ENCODE results near the gene CHI3L2. TPM values are rescaled to one million over a fixed set of nuclear protein-coding genes. Genes with fewer than 3 reads are reported as not detected.

The CHI3L2 gene
- polyA plus RNA-seq, 1 donor from 2014 or later = not detected

DNA sequence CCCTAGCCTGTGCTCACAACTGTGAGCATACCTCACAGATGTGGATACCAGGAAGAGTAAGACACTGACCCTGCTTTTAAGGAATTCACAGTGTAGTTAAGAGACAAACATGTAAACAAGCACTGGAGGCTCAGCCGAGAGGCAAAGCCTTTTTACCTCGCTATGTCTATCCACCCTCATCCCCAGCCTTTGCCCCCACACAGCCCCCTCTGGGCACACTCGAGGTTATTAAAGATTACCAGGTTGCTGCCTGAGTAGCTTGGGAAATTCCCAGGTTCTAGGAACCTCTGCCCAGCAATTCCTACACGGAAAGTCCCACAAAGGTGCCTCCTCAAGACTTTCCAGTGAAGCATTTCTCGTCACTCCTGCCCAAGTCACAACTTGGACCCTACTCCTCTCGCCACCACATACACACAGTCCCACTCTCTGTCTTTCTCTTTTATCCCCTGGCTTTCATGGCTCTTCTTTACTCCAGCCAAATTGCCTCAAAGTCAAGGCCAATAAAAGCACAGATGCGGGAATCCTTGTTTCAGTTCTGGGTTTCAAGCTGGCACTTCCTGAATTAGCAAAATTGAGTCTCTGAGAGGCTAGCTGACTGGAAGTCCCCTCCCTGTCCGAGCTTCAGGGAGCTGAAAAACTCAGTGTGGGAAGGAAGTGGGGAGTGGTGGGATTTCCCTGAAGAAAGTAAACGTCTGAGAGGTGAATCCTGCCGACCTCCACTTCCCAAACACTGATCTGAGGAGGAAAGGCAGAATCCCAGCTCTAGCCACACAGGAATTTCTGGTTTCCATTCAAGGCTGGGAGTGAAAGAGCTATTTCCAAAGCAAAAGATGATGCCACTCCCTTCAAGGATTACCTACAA lies 34.6 kb upstream of the CHI3L2 start:
- no peak overlapping the region for H3K4me3 ChIP-seq (ENCODE audit: low read length)
- no peak overlapping the region for H3K4me2 ChIP-seq (ENCODE audit: low read length)
- no peaks in the 10 kb centered on the region for H4K20me1 ChIP-seq (ENCODE audit: insufficient read depth)
- H3K9me2 ChIP-seq (ENCODE audit: insufficient read depth, low read length) = no peaks in the 10 kb centered on the region
- no peak overlapping the region for H2AFZ ChIP-seq (ENCODE audit: low read depth, low read length)
- H3K9me3 ChIP-seq (ENCODE audit: low read length) = no peaks in the 10 kb centered on the region
- no peak overlapping the region for H3K9ac ChIP-seq (ENCODE audit: low read length)
- H3K27ac ChIP-seq (ENCODE audit: low read length) = no peak overlapping the region
- TF ChIP-seq, protein P1, sequence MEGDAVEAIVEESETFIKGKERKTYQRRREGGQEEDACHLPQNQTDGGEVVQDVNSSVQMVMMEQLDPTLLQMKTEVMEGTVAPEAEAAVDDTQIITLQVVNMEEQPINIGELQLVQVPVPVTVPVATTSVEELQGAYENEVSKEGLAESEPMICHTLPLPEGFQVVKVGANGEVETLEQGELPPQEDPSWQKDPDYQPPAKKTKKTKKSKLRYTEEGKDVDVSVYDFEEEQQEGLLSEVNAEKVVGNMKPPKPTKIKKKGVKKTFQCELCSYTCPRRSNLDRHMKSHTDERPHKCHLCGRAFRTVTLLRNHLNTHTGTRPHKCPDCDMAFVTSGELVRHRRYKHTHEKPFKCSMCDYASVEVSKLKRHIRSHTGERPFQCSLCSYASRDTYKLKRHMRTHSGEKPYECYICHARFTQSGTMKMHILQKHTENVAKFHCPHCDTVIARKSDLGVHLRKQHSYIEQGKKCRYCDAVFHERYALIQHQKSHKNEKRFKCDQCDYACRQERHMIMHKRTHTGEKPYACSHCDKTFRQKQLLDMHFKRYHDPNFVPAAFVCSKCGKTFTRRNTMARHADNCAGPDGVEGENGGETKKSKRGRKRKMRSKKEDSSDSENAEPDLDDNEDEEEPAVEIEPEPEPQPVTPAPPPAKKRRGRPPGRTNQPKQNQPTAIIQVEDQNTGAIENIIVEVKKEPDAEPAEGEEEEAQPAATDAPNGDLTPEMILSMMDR (IDR thresholded peaks at IDR 0.05; ENCODE audit: poor library complexity, severe bottlenecking) = no peak
- TF ChIP-seq POLR2AphosphoS5 (IDR thresholded peaks at IDR 0.05) = no peak
- TF ChIP-seq, protein P2, sequence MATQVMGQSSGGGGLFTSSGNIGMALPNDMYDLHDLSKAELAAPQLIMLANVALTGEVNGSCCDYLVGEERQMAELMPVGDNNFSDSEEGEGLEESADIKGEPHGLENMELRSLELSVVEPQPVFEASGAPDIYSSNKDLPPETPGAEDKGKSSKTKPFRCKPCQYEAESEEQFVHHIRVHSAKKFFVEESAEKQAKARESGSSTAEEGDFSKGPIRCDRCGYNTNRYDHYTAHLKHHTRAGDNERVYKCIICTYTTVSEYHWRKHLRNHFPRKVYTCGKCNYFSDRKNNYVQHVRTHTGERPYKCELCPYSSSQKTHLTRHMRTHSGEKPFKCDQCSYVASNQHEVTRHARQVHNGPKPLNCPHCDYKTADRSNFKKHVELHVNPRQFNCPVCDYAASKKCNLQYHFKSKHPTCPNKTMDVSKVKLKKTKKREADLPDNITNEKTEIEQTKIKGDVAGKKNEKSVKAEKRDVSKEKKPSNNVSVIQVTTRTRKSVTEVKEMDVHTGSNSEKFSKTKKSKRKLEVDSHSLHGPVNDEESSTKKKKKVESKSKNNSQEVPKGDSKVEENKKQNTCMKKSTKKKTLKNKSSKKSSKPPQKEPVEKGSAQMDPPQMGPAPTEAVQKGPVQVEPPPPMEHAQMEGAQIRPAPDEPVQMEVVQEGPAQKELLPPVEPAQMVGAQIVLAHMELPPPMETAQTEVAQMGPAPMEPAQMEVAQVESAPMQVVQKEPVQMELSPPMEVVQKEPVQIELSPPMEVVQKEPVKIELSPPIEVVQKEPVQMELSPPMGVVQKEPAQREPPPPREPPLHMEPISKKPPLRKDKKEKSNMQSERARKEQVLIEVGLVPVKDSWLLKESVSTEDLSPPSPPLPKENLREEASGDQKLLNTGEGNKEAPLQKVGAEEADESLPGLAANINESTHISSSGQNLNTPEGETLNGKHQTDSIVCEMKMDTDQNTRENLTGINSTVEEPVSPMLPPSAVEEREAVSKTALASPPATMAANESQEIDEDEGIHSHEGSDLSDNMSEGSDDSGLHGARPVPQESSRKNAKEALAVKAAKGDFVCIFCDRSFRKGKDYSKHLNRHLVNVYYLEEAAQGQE (IDR thresholded peaks at IDR 0.05; ENCODE audit: borderline replicate concordance) = no peak
- TF ChIP-seq TAF1 (IDR thresholded peaks at IDR 0.05; ENCODE audit: low read depth) = no peak
- no peak for TF ChIP-seq MXI1 (conservative IDR thresholded peaks at IDR 0.05; ENCODE audit: poor library complexity, severe bottlenecking)
- TF ChIP-seq EP300 (conservative IDR thresholded peaks at IDR 0.05; ENCODE audit: poor library complexity, severe bottlenecking) = no peak
- no peak for TF ChIP-seq EZH2 (IDR thresholded peaks at IDR 0.05; ENCODE audit: borderline replicate concordance, insufficient read depth, low read length, poor library complexity, severe bottlenecking)
- TF ChIP-seq SMC3 (conservative IDR thresholded peaks at IDR 0.05; ENCODE audit: poor library complexity) = no peak
- TF ChIP-seq RAD21 (conservative IDR thresholded peaks at IDR 0.05) = no peak
- no peaks in the 10 kb centered on the region for H3K36me3 ChIP-seq (ENCODE audit: insufficient read depth, low read length)
- no peaks in the 10 kb centered on the region for H3F3A ChIP-seq (ENCODE audit: insufficient read depth, low read length, poor library complexity, severe bottlenecking)
- H3K79me2 ChIP-seq (replicated peaks; ENCODE audit: insufficient read depth, low read length) = no peaks in the 10 kb centered on the region
- H3K27me3 ChIP-seq (ENCODE audit: insufficient read depth, low read depth, low read length) = no peaks in the 10 kb centered on the region

DNA sequence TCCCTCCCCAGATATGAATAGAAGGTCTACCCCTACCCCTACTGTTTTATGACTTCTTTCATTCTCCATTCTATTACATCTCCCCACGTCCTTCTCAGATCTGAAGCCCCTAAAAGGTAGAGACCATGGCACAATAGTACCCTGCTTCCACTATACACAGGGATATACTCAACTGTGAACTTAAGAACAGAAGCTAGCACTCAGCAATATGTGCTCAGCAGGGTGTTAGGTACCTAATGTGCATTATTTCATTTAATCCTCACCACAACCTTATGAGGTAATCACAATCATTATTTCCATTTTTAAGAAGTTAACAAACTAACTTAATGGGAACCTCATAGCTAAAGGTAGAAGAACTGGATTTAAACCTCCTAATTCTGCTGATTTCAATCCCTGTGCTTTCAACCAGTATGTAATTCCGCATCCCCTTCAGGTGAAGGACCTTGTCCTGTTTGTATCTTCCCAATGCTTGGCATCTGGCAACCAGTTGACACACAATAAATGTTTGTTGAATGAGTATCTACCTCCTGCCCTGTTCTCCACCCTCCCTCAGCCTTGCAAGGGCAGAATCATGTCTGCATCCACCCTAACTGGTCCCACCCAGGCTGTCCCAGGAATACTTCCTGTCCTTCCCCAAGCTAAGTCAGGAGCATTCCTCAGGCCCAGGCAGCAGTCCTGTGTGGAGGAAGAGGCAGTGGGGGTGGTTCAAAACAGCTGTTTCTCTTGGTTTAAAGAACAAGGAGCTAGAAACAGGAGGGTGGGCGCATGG lies 33.6 kb upstream of the CHI3L2 start:
- Histone ChIP-seq H3F3A (ENCODE audit: insufficient read depth, low read length, poor library complexity, severe bottlenecking) (no peaks in the 10 kb centered on the region), H3K27ac (ENCODE audit: low read length) (no peak overlapping the region), H3K4me2 (ENCODE audit: low read length) (no peak overlapping the region), H3K9me3 (ENCODE audit: low read length) (no peaks in the 10 kb centered on the region), H2AFZ (ENCODE audit: low read depth, low read length) (no peak overlapping the region), H4K20me1 (ENCODE audit: insufficient read depth) (no peaks in the 10 kb centered on the region), H3K9me2 (ENCODE audit: insufficient read depth, low read length) (no peaks in the 10 kb centered on the region), H3K9ac (ENCODE audit: low read length) (no peak overlapping the region), H3K79me2 (replicated peaks; ENCODE audit: insufficient read depth, low read length) (no peaks in the 10 kb centered on the region), H3K27me3 (ENCODE audit: insufficient read depth, low read depth, low read length) (no peaks in the 10 kb centered on the region), H3K36me3 (ENCODE audit: insufficient read depth, low read length) (no peaks in the 10 kb centered on the region), H3K4me3 (ENCODE audit: low read length) (no peak overlapping the region)
- TF ChIP-seq TAF1 (IDR thresholded peaks at IDR 0.05; ENCODE audit: low read depth) (no peak), EZH2 (IDR thresholded peaks at IDR 0.05; ENCODE audit: borderline replicate concordance, insufficient read depth, low read length, poor library complexity, severe bottlenecking) (no peak), RAD21 (conservative IDR thresholded peaks at IDR 0.05) (no peak), MXI1 (conservative IDR thresholded peaks at IDR 0.05; ENCODE audit: poor library complexity, severe bottlenecking) (no peak), SMC3 (conservative IDR thresholded peaks at IDR 0.05; ENCODE audit: poor library complexity) (no peak), POLR2AphosphoS5 (IDR thresholded peaks at IDR 0.05) (no peak), EP300 (conservative IDR thresholded peaks at IDR 0.05; ENCODE audit: poor library complexity, severe bottlenecking) (no peak)
- TF ChIP-seq, protein P1 (IDR thresholded peaks at IDR 0.05; ENCODE audit: poor library complexity, severe bottlenecking) = no peak
- TF ChIP-seq, protein P2 (IDR thresholded peaks at IDR 0.05; ENCODE audit: borderline replicate concordance) = no peak
